Endothelial cell (in vitro differentiated cells): ENCODE data around the gene RABGAP1. TPM values are rescaled to one million over a fixed set of nuclear protein-coding genes. Genes with fewer than 3 reads are reported as not detected.

Experiments
- DNase-seq: peaks from one replicate; pipeline ENCODE4 v3.0.0; 2021; ENCODE audit warnings: low spot score
- H3K27ac Mint-ChIP-seq: one replicate; pipeline ENCODE4 v1.8.0; 2021; ENCODE audit warnings: mixed read lengths, inconsistent platforms; ENCODE audit not compliant: unreplicated experiment
- H3K27me3 Mint-ChIP-seq: one replicate; pipeline ENCODE4 v1.8.0; 2021; ENCODE audit warnings: mild to moderate bottlenecking, moderate library complexity, mixed read lengths, inconsistent platforms; ENCODE audit not compliant: unreplicated experiment
- H3K36me3 Mint-ChIP-seq: one replicate; pipeline ENCODE4 v1.8.0; 2021; ENCODE audit warnings: mild to moderate bottlenecking, low read depth, mixed read lengths, inconsistent platforms; ENCODE audit not compliant: unreplicated experiment
- H3K4me1 Mint-ChIP-seq: one replicate; pipeline ENCODE4 v1.8.0; 2021; ENCODE audit warnings: mild to moderate bottlenecking, mixed read lengths, inconsistent platforms; ENCODE audit not compliant: unreplicated experiment
- H3K4me3 Mint-ChIP-seq: one replicate; pipeline ENCODE4 v1.8.0; 2021; ENCODE audit warnings: mild to moderate bottlenecking, mixed read lengths, inconsistent platforms; ENCODE audit not compliant: unreplicated experiment
- H3K9me3 Mint-ChIP-seq: one replicate; pipeline ENCODE4 v1.8.0; 2021; ENCODE audit warnings: mixed read lengths, inconsistent platforms; ENCODE audit not compliant: unreplicated experiment
- CTCF ChIP-seq: fragments of 200-600 bp; sonication (generic); IDR thresholded peaks from one replicate; pipeline ENCODE4 v1.5.0; 2021; ENCODE audit warnings: antibody characterized with exemption; ENCODE audit not compliant: unreplicated experiment
- total RNA-seq: library from RNA; stranded (reverse); fragmentation: NEBNext Ultra II Directional; extraction: Animal tissue kit (Norgen Biotek cat#: 25700); gene quantifications from one replicate; pipeline ENCODE4 v1.2.1, GENCODE V29; 2021; ENCODE audit not compliant: unreplicated experiment

RABGAP1 gene
- total RNA-seq, 1 donor from 2014 or later, result 58.2 TPM

GRCh38 chr9:123128591-123128990 lies 187.8 kb downstream of the RABGAP1 start:
- H3K27me3 Mint-ChIP-seq, result no peaks in the 10 kb centered on the region
- H3K27ac Mint-ChIP-seq, result no peak overlapping the region
- no peak overlapping the region for H3K4me3 Mint-ChIP-seq
- H3K4me1 Mint-ChIP-seq, result no peaks in the 10 kb centered on the region
- DNase-seq, result no peak
- no peaks in the 10 kb centered on the region for H3K9me3 Mint-ChIP-seq
- no peak for TF ChIP-seq CTCF
- H3K36me3 Mint-ChIP-seq, result peaks cover 10% of the 10 kb centered on the region

- DNase-seq, result no peak
- TF ChIP-seq CTCF, result no peak
- no peak overlapping the region for H3K4me3 Mint-ChIP-seq
- H3K27me3 Mint-ChIP-seq, result no peaks in the 10 kb centered on the region
- H3K36me3 Mint-ChIP-seq, result peaks cover 10% of the 10 kb centered on the region
- no peaks in the 10 kb centered on the region for H3K9me3 Mint-ChIP-seq
- no peaks in the 10 kb centered on the region for H3K4me1 Mint-ChIP-seq
- H3K27ac Mint-ChIP-seq, result no peak overlapping the region
Observed at GRCh38 chr9:123129423-123129822, 188.6 kb downstream of the RABGAP1 start.

GRCh38 chr9:123131258-123131657 lies 190.4 kb downstream of the RABGAP1 start:
- Mint-ChIP-seq H3K9me3 (no peaks in the 10 kb centered on the region), H3K36me3 (peaks cover 10% of the 10 kb centered on the region), H3K27ac (no peak overlapping the region), H3K4me3 (no peak overlapping the region), H3K4me1 (no peaks in the 10 kb centered on the region), H3K27me3 (no peaks in the 10 kb centered on the region)
- no peak for TF ChIP-seq CTCF
- no peak for DNase-seq

- Mint-ChIP-seq H3K27ac (no peak overlapping the region), H3K4me1 (no peaks in the 10 kb centered on the region), H3K4me3 (no peak overlapping the region), H3K36me3 (peaks cover 8% of the 10 kb centered on the region), H3K27me3 (no peaks in the 10 kb centered on the region), H3K9me3 (no peaks in the 10 kb centered on the region)
- no peak for TF ChIP-seq CTCF
- DNase-seq, result no peak
Observed at GRCh38 chr9:123131993-123132392, 191.2 kb downstream of the RABGAP1 start.

- H3K36me3 Mint-ChIP-seq, result peaks cover 10% of the 10 kb centered on the region
- DNase-seq, result no peak
- H3K4me1 Mint-ChIP-seq, result no peaks in the 10 kb centered on the region
- H3K27ac Mint-ChIP-seq, result no peak overlapping the region
- H3K4me3 Mint-ChIP-seq, result no peak overlapping the region
- no peaks in the 10 kb centered on the region for H3K9me3 Mint-ChIP-seq
- no peak for TF ChIP-seq CTCF
- no peaks in the 10 kb centered on the region for H3K27me3 Mint-ChIP-seq
Observed at GRCh38 chr9:123132696-123133095, 191.9 kb downstream of the RABGAP1 start.
